ENCODE data around the gene PDE8B. TPM values are rescaled to one million over a fixed set of nuclear protein-coding genes. Genes with fewer than 3 reads are reported as not detected.

PDE8B gene
- total and polyA plus RNA-seq, 12 donors, result 1.1 to 6.8 (median 4.8) TPM

GRCh38 chr5:77277759-77278158 is 67.3 kb downstream of the PDE8B start:
- no peaks in the 10 kb centered on the region for H3K9me3 ChIP-seq (replicated peaks in 1 of 3)
- TF ChIP-seq CTCF (IDR thresholded peaks at IDR 0.05) (no peak), POLR2A (IDR thresholded peaks at IDR 0.05) (no peak)
- H3K27me3 ChIP-seq, result no peaks in the 10 kb centered on the region
- H3K27ac ChIP-seq, result no peak overlapping the region
- no peak overlapping the region for H3K4me3 ChIP-seq
- no peaks in the 10 kb centered on the region for H3K36me3 ChIP-seq (replicated peaks in 1 of 2)
- no peaks in the 10 kb centered on the region for H3K4me1 ChIP-seq (replicated peaks in 1 of 2)
- DNase-seq, result no peak
- WGBS, 4 donors, result 87 to 92% (median 89%) methylated on average over 4 of the region's 4 CpGs
- intact Hi-C loops (cut with DNase I), result no loop called here

- no peak for TF ChIP-seq CTCF (IDR thresholded peaks at IDR 0.05)
- TF ChIP-seq POLR2A (IDR thresholded peaks at IDR 0.05), result no peak
- intact Hi-C loops (cut with DNase I), result no loop called here
These were observed 69.6 kb downstream of the PDE8B start for GRCh38 chr5:77280036-77280435.

GRCh38 chr5:77281969-77282336 is 71.5 kb downstream of the PDE8B start:
- WGBS, 4 donors, result 64 to 80% (median 71%) methylated on average over 3 of the region's 3 CpGs
- H3K9me3 ChIP-seq (replicated peaks in 1 of 3), result no peaks in the 10 kb centered on the region
- no peaks in the 10 kb centered on the region for H3K4me1 ChIP-seq (replicated peaks in 1 of 2)
- no peaks in the 10 kb centered on the region for H3K27me3 ChIP-seq
- intact Hi-C loops (cut with DNase I), result no loop called here
- no peak overlapping the region for H3K4me3 ChIP-seq
- TF ChIP-seq CTCF (IDR thresholded peaks at IDR 0.05) (no peak), POLR2A (IDR thresholded peaks at IDR 0.05) (no peak)
- no peak overlapping the region for H3K27ac ChIP-seq
- DNase-seq, result no peak
- H3K36me3 ChIP-seq (replicated peaks in 1 of 2), result no peaks in the 10 kb centered on the region

More at GRCh38 chr5:77280036-77280435, 69.6 kb downstream of the PDE8B start:
- Histone ChIP-seq H3K4me3 (no peak overlapping the region), H3K9me3 (replicated peaks in 1 of 3) (no peaks in the 10 kb centered on the region), H3K27ac (no peak overlapping the region), H3K27me3 (no peaks in the 10 kb centered on the region), H3K36me3 (replicated peaks in 1 of 2) (no peaks in the 10 kb centered on the region), H3K4me1 (replicated peaks in 1 of 2) (no peaks in the 10 kb centered on the region)
- WGBS, 4 donors, result 61 to 83% (median 73%) methylated on average over 1 to 3 of the region's 3 CpGs
- DNase-seq, result no peak

GRCh38 chr5:77282337-77283027 is 72.0 kb downstream of the PDE8B start:
- 67 to 92% (median 80%) methylated on average over 5 to 11 of the region's 11 CpGs for WGBS, 4 donors
- H3K27ac ChIP-seq, result no peak overlapping the region
- H3K9me3 ChIP-seq (replicated peaks in 1 of 3), result no peaks in the 10 kb centered on the region
- H3K36me3 ChIP-seq (replicated peaks in 1 of 2), result no peaks in the 10 kb centered on the region
- H3K4me1 ChIP-seq (replicated peaks in 1 of 2), result no peaks in the 10 kb centered on the region
- no peak overlapping the region for H3K4me3 ChIP-seq
- no peaks in the 10 kb centered on the region for H3K27me3 ChIP-seq
- TF ChIP-seq CTCF (IDR thresholded peaks at IDR 0.05), result no peak
- no peak for TF ChIP-seq POLR2A (IDR thresholded peaks at IDR 0.05)
- intact Hi-C loops (cut with DNase I), result no loop called here
- DNase-seq, result no peak
